Mesothelial cell of epicardium (in vitro differentiated cells): ENCODE measurements around the gene BRDT. TPM values are rescaled to one million over a fixed set of nuclear protein-coding genes. Genes with fewer than 3 reads are reported as not detected.

Experiments
- DNase-seq, 2 experiments: peaks; one replicate each; pipeline ENCODE4 v3.0.0; 2021; ENCODE audit warnings: low spot score in 2 of 2; ENCODE audit not compliant: unreplicated experiment in 2 of 2
- H3K27ac Mint-ChIP-seq: 2 replicates; pipeline ENCODE4 v1.8.0; 2021; ENCODE audit warnings: mixed read lengths
- H3K27me3 Mint-ChIP-seq: 2 replicates; pipeline ENCODE4 v1.8.0; 2021; ENCODE audit warnings: low read depth, mixed read lengths
- H3K36me3 Mint-ChIP-seq: 2 replicates; pipeline ENCODE4 v1.8.0; 2021; ENCODE audit warnings: mixed read lengths
- H3K4me1 Mint-ChIP-seq: 2 replicates; pipeline ENCODE4 v1.8.0; 2021; ENCODE audit warnings: mixed read lengths
- H3K4me3 Mint-ChIP-seq: 2 replicates; pipeline ENCODE4 v1.8.0; 2021; ENCODE audit warnings: mild to moderate bottlenecking, moderate library complexity, mixed read lengths
- H3K9me3 Mint-ChIP-seq: 2 replicates; pipeline ENCODE4 v1.8.0; 2021; ENCODE audit warnings: mixed read lengths
- total RNA-seq: library from RNA; stranded (reverse); gene quantifications from 3 replicates; pipeline ENCODE4 v1.2.1, GENCODE V29; 2021
- TF ChIP-seq, protein P1 (sequence below): fragments of 200-600 bp; sonication (generic); IDR thresholded peaks from one replicate; pipeline ENCODE4 v1.5.0; 2021; ENCODE audit warnings: antibody characterized with exemption; ENCODE audit not compliant: unreplicated experiment

Gene BRDT
- total RNA-seq, 1 donor from 2014 or later = not detected

DNA sequence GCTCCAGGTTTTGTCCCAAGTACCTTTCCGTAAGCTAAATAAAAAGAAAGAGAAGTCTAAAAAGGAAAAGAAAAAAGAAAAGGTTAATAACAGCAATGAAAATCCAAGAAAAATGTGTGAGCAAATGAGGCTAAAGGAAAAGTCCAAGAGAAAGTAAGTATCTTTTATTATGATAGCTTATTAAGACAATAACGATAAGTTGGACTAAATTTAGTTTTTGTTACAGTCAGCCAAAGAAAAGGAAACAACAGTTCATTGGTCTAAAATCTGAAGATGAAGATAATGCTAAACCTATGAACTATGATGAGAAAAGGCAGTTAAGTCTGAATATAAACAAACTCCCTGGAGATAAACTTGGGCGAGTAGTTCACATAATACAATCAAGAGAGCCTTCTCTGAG, 31.5 kb downstream of the BRDT start:
- Mint-ChIP-seq H3K9me3 (no peaks in the 10 kb centered on the region), H3K27ac (no peak overlapping the region), H3K36me3 (no peaks in the 10 kb centered on the region), H3K4me3 (no peak overlapping the region), H3K27me3 (no peaks in the 10 kb centered on the region), H3K4me1 (peaks cover 2% of the 10 kb centered on the region)
- TF ChIP-seq, protein P1, sequence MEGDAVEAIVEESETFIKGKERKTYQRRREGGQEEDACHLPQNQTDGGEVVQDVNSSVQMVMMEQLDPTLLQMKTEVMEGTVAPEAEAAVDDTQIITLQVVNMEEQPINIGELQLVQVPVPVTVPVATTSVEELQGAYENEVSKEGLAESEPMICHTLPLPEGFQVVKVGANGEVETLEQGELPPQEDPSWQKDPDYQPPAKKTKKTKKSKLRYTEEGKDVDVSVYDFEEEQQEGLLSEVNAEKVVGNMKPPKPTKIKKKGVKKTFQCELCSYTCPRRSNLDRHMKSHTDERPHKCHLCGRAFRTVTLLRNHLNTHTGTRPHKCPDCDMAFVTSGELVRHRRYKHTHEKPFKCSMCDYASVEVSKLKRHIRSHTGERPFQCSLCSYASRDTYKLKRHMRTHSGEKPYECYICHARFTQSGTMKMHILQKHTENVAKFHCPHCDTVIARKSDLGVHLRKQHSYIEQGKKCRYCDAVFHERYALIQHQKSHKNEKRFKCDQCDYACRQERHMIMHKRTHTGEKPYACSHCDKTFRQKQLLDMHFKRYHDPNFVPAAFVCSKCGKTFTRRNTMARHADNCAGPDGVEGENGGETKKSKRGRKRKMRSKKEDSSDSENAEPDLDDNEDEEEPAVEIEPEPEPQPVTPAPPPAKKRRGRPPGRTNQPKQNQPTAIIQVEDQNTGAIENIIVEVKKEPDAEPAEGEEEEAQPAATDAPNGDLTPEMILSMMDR = no peak
- DNase-seq = no peak

DNA sequence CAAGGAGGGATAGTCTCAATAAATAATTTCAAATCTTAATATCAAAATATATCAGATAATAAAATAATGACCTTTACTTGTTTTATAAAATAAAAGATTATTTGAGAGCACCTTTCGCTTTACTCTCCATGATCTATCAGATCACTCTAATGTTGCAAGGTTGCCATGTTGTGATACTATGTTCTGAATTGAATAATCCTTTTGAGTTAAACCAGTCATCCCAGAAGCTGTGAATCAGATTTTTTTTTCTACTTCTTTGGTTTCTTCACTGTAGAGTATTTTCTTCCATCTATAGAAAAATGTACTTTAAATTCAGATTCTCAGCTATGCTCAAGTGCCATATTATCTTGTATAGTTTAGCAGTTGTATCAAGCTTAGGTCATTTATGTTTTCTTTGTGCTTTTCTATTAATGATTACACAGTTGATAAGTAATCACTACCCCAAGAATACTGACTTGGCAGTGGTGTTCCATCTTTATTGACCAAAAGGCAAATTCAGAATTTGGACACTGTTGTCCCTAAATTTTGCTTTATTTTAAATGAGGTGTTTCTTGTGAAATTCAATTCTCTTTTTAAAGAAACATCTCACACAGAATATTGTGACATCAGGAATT, 32.9 kb downstream of the BRDT start:
- Mint-ChIP-seq H3K36me3 (no peaks in the 10 kb centered on the region), H3K27ac (no peak overlapping the region), H3K4me1 (peaks cover 2% of the 10 kb centered on the region), H3K9me3 (no peaks in the 10 kb centered on the region), H3K4me3 (no peak overlapping the region), H3K27me3 (no peaks in the 10 kb centered on the region)
- TF ChIP-seq, protein P1 = no peak
- DNase-seq = no peak

DNA sequence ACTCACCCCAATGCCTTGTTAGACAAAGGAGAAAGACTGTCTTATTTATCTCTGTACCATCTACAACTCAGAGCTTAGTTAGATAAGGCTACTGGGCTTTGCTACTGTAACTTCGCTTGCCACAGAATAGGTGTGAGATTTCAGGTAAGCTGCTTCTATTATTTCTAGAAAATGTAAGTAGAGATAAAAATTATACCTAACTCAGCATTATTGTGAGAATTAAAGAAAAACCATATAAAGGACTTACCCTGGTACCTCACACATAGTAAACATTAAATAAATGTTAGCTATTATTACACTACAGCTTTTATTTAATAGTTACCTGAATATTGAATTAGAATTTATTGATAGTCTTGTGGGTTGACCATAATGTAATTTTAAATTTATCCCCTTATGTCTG, 44.1 kb downstream of the BRDT start:
- no peak overlapping the region for H3K27ac Mint-ChIP-seq
- DNase-seq = no peak
- no peak overlapping the region for H3K4me3 Mint-ChIP-seq
- H3K9me3 Mint-ChIP-seq = no peaks in the 10 kb centered on the region
- TF ChIP-seq, protein P1 = no peak
- H3K27me3 Mint-ChIP-seq = peaks cover 6% of the 10 kb centered on the region
- H3K36me3 Mint-ChIP-seq = no peaks in the 10 kb centered on the region
- no peaks in the 10 kb centered on the region for H3K4me1 Mint-ChIP-seq

DNA sequence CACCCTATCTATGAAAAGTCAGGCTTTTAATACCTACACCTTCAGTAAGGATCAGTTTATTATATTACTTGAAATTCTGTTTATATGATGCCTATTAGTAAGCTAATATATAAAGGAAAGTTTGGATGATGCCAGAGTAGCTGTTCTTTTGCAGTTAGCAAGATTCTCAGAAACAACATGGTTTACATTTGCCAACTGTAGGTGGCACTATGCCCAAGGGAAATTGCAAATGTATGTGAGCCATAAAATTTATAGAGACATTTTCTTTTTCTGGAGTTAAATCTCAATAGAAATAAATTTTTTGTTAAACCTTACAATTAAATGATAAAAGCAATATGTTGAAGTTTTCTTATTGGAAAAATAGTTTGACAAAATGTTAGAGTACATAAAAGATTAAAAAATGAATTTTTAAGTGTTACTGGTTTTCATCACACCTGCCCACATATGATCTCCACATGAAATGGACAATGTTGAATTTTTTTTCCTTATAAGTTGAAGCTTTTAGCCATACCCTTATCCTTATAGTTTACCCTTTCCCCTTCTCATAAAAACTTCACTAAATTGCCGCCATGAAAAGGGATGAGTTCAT, 48.5 kb downstream of the BRDT start:
- TF ChIP-seq, protein P1 = peak; percentile 41
- Mint-ChIP-seq H3K27me3 (peaks cover 8% of the 10 kb centered on the region), H3K9me3 (no peaks in the 10 kb centered on the region), H3K4me3 (no peak overlapping the region), H3K27ac (no peak overlapping the region), H3K36me3 (no peaks in the 10 kb centered on the region), H3K4me1 (no peaks in the 10 kb centered on the region)
- no peak for DNase-seq

DNA sequence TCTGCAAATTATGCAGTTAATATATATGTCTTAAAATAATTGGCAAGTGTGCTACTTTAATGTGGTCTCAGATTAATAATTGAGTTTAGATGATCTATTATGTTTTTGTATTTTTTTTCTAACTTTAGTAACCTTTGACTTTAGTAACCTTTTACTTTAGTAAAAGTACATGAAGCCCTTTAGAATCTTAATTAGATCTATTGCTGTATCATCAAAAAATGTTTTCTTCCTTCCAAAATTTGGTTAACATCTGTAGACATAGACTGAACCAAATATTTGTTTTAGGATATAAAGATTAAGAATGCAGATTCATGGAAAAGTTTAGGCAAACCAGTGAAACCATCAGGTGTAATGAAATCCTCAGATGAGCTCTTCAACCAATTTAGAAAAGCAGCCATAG, 54.9 kb downstream of the BRDT start:
- DNase-seq = no peak
- Mint-ChIP-seq H3K9me3 (peaks cover 8% of the 10 kb centered on the region), H3K4me1 (no peaks in the 10 kb centered on the region), H3K36me3 (no peaks in the 10 kb centered on the region), H3K27me3 (no peaks in the 10 kb centered on the region), H3K27ac (no peak overlapping the region), H3K4me3 (no peak overlapping the region)
- TF ChIP-seq, protein P1 = no peak
